HG03354 (cell line): ENCODE measurements around the gene SDR42E2.
"Not testable (repeated sequence)": the region's sequence is repeated elsewhere in the genome, so short reads cannot be mapped to it uniquely, and the experiment has no call there.

ENCODE experiments used
- ATAC-seq: cut with Tn5 transposase; IDR thresholded peaks from one replicate; pipeline ENCODE4 v1.9.1; 2021; ENCODE audit warnings: mild to moderate bottlenecking; ENCODE audit not compliant: unreplicated experiment, poor library complexity, severe bottlenecking

Gene SDR42E2

DNA sequence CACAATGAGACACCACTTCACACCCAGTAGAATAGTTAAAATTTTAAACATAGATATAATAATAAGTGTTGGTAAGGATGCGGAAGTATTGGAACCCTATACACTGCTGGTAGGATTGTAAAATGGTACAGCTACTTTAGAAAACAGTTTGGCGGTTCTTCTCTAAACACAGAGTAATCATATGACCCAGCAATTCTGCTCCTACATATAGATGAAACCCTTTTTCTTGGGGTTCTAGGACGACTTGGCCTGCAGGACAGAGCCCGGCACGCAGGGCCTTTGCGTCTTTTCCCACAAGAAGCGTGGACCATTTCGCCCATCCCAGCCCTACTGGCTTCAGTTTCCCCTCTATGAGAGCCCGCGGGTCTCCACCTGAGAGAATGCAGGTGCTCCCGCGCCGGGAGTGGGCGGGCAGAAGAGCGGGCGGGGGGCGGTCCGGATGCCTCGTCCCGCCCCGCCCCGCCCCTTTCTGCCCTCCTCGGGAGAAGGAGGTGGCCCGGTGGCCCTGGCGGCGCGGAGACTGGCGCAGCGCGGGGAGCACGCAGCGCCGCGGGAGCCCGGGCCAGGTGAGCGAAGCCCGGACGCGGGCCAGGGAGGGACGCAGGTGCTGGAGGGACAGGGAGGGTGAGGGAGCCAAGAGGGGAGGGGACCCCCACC, at the start of gene SDR42E2:
SDR42E2 (plus strand) TSS at position 508 of the 657 bp plus-strand sequence. CDS start 3,077 bp downstream, outside the sequence.
- ATAC-seq, result no peak

DNA sequence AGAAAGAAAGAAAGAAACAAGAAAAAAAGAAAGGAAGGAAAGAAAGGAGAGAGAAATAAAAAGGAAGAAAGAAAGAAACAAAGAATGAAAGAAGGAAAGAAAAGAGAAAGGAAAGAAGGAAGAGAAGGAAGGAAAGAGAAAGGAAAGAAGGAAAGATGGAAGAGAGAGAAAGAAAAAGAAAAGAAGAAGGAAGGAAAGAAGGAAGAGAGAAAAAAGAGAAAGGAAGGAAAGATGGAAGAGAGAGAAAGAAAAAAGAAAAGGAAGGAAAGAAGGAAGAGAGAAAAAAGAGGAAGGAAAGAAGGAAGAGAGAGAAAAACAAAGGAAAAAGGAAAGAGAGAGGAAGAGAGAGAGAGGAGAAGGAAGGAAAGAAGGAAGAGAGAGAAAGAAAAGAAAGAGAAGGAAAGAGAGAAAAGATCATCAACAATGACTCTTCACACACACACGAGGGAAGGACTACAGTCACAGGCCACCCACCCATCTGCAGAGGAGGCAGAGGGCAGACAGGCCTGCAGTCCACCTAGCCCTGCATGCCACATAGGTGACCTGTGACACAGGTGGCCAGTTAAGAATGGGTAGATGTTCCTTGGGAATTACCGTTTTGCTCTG, 46.1 kb upstream of the SDR42E2 start:
- ATAC-seq, result no peak

DNA sequence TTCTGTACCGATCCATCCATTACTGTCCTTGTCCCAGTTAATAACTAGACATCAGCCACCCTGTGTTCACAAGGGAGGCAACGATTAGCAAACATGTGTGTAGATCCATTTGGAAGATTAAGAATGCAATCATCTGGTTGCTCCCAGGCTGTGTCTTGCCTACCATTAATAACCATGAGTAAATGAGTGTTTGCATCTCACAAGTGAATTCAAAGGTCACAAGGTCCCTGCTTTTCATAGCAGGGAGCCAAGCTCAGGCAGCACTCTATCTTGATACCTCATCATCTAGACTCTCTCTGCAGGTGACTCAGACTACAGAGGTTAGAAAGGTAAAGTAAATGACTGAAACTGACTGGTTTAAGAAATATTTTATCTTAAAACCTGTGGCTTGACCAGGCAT, 44.7 kb upstream of the SDR42E2 start:
- no peak for ATAC-seq

DNA sequence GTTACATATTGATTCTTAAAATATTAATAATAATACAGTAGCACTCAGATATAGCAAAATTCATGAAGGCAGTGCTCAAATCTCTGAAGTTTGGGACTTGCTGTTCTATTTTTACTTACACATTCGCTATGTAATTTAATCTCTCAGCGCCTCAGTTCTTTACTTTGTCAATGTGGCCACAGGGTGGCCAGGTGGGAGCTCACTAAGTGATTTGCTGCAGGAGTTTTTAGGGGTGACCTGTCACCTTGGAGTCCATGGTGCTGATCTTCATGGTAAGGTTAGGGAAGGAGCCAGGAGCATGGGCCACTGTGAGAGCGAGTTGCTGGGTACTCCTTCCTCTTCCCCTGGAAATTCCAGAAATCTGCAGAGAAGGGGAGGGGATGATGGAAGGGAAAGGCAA, 41.9 kb upstream of the SDR42E2 start:
- no peak for ATAC-seq

DNA sequence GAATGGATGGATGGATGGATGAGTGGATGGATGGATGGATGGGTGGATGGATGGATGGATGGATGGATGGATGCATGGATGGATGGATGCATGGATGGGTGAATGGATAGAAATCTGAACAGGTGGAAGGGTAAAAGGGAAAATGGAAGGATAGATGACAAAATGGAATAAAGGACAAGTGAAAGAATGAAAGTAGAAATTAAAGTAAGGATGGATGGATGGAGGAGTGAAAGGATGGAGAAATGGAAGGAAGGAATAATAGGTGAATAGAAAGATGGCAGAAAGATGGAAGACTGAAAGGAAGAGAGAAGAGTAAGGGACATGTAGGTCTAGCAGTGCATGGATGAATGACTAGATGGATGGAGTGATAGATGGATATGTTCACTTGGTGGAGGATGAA, 40.1 kb upstream of the SDR42E2 start:
- no peak for ATAC-seq

DNA sequence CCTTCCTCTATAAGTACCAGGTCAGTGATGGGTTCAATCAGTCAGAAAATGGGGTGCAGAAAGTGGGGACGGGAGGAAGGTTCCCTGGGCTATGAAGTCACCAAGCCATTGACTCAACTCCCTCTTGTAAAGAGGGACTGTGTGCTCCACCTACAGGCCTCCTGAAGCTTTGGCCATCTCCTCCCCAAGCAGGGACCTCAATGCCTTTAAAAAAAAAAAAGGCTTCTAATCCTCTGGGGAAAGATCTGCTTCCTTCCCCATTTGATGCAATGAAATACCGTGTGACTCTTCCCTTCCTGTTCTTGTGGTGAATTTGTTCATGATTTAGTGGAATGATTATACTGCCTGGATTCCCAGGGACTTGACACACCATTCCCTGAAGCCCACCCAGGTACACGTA, 39.2 kb upstream of the SDR42E2 start:
- ATAC-seq, result no peak

DNA sequence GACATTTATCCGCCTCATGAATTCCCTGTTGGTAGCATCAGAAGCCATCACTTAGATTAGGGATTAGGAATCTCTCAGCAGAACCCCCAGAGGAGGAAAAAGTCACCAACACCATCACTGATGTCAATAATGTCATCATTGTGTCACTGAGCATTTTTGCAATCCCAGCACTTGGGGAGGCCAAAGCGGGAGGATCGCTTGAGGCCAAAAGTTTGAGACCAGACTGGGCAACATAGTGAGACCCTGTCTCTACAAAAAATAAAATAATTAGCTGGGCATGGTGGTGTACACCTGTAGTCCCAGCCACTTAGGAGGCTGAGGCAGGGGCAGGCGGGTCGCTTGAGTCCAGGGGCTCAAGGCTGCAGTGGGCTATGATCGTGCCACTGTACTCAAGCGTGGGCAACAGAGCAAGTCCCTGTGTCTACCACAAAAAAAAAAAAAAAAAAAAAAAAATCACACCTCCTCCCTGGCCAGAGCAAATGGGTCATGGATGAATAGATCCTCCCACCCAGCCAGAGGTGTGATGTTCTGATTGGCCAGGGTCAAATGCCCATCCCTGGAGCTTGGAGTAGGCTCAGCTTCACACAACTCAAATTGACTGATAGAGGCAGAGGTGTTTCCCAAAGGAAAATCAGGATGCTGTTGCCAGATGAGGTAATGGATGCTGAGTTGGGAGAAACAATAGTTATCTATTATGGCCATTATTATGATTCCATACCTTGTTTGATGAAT, 38.4 kb upstream of the SDR42E2 start:
- ATAC-seq, result no peak

DNA sequence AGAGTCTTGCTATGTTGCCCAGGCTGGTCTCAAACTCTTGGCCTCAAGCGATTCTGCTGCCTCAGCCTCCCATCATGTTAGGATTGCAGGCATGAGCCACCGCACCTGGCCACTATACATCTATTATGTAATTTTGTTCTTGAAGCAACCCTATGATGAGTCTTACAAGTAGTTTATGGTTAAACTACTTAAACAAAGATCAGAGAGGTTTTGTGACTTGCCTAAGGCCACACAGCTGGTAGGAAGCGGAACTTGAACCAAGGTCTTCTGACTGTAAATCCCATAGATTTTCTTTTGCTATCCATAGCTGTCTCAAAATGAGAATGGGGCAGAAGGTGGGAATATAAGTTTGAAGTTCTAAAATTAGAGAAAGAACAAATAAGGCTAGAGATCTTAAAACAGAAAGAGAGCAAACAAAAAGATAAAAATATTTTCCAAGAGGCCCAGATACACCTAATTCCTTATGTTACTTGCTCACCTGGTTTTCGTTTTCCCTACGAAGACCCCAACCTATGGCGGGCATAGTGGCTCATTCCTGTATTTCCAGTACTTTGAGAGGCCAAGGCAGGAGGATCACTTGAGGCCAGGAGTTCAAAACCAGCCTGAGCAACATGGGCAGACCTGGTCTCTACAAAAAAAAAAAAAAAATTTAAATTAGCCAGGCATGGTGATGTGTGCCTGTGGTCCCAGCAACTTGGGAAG, 37.6 kb upstream of the SDR42E2 start:
- no peak for ATAC-seq

DNA sequence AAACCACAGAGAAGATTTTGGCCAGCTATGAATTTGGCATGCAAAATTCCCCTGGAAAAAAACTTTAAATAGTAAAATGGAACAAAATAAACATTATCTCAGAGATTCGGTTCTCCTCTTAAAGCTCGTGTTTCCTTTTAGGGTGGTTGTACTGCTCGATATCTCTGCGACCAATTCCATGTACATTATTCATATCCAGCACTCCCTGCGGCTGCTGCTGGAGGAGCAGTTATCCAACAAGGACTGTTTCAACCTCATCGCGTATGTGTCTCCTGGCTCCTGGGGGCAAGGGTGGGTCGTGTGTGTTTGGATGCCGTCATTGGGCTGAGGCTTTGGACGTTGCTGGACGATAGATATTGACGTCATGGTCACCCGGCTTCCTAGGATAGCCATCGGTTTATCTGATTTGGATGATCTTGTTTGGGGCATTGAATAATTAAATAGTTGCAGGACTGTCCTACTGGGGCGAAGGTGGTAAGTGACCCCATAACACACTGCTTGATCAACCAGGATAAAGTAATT, 36.2 kb upstream of the SDR42E2 start:
- no peak for ATAC-seq

DNA sequence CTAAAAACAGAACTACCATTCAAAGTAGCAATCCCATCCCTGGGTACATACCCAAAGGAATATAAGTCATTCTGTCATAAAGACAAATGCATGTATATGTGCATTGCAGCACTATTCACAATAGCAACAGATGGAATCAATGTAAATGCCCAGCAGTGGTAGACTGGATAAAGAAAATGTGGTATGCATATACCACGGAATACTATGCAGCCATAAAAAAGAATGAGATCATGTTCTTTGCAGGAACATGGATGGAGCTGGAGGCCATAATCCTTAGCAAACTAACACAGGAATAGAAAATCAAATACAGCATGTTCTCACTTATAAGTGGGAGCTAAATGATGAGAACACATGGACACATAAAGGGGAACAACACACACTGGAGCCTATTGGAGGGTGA, 33.8 kb upstream of the SDR42E2 start:
- not testable (repeated sequence) for ATAC-seq

DNA sequence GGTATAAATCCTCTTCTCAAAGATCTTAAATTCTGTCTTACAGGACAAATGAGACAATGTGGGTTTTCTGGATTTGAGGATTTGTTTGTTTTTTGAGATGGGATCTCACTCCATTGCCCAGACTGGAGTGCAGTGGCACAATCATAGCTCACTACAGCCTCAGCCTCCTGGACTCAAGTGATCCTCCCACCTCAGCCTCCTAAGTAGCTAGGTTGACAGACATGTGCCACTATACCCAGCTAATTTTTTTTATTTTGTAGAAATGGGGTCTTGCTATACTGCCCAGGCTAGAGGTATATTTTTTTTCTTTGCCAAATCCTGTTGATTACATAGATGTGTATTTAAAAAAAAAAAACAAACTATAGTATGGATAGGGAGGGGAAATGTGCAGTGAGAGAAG, 31.8 kb upstream of the SDR42E2 start:
- no peak for ATAC-seq

DNA sequence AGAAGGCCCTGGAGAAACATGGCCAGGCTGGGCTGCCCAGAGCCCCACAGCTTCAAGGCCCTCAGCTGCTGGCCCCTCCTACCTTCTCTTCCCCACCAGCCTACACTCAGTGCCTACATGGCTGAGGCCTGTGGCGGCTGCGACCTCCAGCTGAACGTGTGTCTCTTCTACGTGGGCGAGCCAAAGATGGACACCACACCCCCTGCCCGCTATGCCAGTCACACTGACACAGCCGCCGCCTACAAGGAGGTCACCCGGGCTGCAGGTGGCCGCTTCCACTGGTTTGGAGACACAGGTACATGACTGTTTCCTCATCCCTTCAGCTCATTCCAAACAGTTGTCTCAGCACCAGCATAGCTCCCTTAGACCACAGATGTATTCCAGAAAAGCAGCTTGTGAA, 29.5 kb upstream of the SDR42E2 start:
- ATAC-seq, result no peak

DNA sequence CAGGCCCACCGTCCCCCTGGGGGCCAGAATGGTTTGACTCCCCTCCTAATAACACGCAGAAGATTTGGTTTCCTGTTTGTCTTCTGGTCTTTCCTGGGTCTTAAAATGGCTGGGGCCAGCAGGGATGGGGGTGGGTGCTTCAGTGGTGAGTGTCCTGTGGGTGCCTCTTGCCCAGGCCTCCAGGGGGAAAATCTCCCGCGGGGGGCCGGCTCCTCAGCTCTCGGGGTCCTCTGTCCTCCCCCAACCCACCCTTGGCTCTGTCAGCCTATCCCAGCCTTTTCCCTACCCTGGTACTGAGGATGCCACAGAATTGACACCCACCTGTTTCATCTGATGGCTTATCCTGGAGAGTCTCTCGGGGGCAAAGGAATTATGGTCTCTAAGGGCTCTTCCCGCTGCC, 23.8 kb upstream of the SDR42E2 start:
- ATAC-seq, result no peak

DNA sequence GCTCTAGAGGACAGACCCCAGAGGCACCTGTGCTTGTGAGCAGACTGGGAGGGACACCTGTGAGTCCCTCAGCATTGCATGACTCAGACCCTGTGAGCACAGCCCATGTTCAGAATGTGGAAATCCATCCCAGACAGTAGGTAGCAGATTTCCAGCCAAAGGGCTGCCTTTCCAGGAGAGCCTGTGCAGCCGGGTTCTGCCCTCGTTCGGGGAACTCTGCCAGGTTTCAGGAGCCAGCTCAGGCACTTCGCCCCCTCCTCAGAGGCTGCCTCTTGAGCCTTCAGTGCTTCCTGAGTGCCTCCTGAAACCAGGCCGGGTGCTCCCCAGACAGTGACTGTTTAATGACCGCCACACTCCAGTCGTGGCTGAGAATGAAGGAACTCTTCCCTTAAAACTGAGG, 23.3 kb upstream of the SDR42E2 start:
- no peak for ATAC-seq

DNA sequence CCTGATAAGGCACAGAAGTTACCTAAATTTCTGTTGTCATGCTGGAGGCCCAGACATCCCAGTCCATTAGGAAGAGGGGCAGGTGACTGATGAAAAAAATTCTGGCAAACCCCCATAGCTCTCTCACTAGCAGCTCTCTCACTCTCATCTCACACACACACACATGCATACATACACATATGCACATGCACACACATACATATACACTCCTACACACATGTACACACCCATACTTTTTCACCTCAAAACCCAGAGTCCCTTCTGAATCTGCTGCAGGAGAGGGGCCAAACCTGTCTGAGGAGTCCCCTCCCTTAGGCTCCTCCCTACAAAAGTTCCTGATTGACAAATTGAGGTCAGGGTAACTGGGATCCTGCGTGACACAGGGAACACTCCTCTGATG, 22.6 kb upstream of the SDR42E2 start:
- no peak for ATAC-seq

DNA sequence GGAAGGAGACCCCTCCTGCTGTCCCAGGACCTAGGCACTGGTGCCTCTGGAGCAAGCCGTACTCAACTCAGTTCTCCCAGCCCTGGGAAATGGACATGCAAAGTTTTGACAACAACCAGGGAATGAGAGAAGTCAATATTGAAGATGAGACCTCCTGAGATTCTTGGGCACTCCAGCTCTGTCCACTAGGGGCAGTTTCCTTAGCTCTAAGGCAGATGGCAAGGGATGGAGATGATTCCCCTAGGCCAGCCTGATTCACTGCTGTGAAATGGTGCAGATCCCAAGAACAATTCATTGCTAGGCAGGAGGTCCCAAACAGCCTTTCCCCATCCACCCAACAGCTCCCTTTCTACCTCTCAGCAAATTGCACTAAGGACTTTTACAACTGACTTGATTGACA, 20.5 kb upstream of the SDR42E2 start:
- ATAC-seq, result no peak

DNA sequence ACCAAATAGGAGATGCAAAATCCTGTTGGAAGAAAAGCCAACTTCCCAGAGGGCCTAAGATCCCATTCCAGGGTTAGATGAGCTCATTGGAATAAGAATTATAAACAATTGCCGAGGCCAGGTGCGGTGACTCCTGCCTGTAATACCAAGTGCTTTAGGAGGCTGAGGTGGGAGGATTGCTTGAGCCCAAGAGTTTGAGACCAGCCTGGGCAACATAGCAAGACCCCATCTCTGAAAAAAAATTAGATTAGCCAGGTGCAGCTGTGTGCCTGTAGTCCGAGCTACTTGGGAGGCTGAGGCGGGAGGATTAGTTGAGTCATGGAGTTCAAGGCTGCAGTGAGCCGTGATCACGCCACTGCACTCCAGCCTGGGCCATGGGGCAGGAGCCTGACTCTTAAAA, 17.8 kb upstream of the SDR42E2 start:
- ATAC-seq, result no peak

DNA sequence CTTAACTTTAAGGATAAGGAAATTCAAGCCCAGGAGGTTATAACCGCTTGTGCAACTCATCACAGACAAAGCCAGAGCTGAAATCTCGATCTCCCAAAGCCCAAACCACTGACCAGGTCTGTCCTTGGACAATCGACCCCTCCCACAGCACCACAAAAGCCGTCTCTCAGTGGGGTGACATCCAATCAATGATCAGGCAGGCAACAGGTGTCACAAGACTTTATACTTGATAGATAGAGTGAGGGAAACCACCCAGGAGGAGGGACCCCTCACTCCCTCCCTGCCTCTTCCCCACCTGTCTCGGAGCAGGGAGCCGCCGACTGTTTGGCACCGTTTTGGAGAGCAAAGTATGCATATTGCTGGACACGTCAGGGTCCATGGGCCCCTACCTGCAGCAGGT, 14.5 kb upstream of the SDR42E2 start:
- no peak for ATAC-seq

DNA sequence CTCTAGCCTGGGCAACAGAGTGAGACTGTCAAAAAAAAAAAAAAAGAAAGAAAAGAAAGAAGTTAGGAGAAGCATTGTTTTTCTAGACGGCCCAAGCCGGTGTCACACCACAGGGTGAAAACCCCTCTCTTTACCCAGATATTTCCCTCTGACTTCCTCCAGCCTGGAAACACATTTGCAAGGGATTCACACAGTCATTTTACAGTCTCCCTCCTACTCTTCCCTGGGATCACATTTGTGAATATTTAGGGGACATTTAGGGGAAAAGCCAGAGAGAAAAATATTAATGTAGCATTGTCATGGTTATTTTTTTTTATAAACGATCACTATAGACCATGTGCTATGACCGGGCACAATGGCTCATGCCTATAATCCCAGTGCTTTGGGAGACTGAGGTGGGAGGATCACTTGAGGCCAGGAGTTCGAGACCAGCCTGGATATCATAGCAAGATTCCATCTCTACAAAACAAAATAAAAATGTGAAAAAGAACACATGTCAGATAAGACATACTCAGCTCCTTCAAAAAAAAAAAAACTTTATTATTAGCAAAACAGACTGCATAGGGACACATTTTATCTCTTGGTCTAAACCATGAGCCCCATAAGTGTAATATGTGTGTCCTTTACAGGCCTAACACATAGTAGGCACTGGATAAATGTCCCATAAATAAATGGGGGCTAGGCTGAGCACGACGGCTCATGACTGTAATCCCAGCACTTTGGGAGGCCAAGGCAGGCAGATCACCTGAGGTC, 10.9 kb upstream of the SDR42E2 start:
- ATAC-seq, result no peak

DNA sequence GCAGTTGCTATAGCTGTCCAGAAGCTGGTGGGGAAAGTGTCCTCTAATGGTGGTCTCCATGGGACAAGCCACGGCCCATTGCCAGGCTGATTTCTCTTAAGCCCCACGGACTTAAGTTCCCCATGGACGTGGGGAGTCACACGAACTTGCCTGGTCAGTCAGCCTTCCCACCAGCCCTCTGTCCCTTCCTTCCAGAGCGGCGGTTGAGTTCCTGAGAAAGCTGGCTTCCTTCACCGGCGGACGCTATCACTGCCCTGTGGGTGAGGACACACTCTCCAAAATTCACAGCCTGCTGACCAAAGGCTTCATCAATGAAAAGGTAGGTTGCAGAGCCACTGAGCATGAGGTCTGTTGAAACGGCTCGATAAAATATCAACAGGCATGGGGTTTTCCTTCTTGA, 10.0 kb upstream of the SDR42E2 start:
- ATAC-seq, result no peak
